OCI-LY3 (cell line): ENCODE data around the gene KIF1A.

ENCODE experiments used
- EZH2phosphoT487 ChIP-seq: fragments of 200-600 bp; shearing (Covaris generic); IDR thresholded peaks from 2 replicates; pipeline ENCODE4 v1.6.1; 2018; ENCODE audit warnings: antibody characterized with exemption, mixed run types, low read depth
- TF ChIP-seq, protein P1 (sequence below): fragments of 200-600, 300-600 bp; sonication (generic); IDR thresholded peaks from 2 replicates; pipeline ENCODE4 v1.5.1; 2014; ENCODE audit warnings: antibody characterized with exemption, low read length, low read depth

GRCh38 chr2:240764605-240765004 lies 55.4 kb downstream of the KIF1A start:
- no peak for TF ChIP-seq EZH2phosphoT487
- TF ChIP-seq, protein P1, sequence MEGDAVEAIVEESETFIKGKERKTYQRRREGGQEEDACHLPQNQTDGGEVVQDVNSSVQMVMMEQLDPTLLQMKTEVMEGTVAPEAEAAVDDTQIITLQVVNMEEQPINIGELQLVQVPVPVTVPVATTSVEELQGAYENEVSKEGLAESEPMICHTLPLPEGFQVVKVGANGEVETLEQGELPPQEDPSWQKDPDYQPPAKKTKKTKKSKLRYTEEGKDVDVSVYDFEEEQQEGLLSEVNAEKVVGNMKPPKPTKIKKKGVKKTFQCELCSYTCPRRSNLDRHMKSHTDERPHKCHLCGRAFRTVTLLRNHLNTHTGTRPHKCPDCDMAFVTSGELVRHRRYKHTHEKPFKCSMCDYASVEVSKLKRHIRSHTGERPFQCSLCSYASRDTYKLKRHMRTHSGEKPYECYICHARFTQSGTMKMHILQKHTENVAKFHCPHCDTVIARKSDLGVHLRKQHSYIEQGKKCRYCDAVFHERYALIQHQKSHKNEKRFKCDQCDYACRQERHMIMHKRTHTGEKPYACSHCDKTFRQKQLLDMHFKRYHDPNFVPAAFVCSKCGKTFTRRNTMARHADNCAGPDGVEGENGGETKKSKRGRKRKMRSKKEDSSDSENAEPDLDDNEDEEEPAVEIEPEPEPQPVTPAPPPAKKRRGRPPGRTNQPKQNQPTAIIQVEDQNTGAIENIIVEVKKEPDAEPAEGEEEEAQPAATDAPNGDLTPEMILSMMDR, result no peak
